Fibroblast of gingiva (primary cell): ENCODE data around the gene DDX46.
"Not testable (repeated sequence)": the region's sequence is repeated elsewhere in the genome, so short reads cannot be mapped to it uniquely, and the experiment has no call there.

ENCODE experiments used
- DNase-seq: peaks from one replicate; pipeline ENCODE4 v3.0.0-alpha.2; 2011; ENCODE audit warnings: low read depth

DDX46 gene, protein sequence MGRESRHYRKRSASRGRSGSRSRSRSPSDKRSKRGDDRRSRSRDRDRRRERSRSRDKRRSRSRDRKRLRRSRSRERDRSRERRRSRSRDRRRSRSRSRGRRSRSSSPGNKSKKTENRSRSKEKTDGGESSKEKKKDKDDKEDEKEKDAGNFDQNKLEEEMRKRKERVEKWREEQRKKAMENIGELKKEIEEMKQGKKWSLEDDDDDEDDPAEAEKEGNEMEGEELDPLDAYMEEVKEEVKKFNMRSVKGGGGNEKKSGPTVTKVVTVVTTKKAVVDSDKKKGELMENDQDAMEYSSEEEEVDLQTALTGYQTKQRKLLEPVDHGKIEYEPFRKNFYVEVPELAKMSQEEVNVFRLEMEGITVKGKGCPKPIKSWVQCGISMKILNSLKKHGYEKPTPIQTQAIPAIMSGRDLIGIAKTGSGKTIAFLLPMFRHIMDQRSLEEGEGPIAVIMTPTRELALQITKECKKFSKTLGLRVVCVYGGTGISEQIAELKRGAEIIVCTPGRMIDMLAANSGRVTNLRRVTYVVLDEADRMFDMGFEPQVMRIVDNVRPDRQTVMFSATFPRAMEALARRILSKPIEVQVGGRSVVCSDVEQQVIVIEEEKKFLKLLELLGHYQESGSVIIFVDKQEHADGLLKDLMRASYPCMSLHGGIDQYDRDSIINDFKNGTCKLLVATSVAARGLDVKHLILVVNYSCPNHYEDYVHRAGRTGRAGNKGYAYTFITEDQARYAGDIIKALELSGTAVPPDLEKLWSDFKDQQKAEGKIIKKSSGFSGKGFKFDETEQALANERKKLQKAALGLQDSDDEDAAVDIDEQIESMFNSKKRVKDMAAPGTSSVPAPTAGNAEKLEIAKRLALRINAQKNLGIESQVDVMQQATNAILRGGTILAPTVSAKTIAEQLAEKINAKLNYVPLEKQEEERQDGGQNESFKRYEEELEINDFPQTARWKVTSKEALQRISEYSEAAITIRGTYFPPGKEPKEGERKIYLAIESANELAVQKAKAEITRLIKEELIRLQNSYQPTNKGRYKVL

DNA sequence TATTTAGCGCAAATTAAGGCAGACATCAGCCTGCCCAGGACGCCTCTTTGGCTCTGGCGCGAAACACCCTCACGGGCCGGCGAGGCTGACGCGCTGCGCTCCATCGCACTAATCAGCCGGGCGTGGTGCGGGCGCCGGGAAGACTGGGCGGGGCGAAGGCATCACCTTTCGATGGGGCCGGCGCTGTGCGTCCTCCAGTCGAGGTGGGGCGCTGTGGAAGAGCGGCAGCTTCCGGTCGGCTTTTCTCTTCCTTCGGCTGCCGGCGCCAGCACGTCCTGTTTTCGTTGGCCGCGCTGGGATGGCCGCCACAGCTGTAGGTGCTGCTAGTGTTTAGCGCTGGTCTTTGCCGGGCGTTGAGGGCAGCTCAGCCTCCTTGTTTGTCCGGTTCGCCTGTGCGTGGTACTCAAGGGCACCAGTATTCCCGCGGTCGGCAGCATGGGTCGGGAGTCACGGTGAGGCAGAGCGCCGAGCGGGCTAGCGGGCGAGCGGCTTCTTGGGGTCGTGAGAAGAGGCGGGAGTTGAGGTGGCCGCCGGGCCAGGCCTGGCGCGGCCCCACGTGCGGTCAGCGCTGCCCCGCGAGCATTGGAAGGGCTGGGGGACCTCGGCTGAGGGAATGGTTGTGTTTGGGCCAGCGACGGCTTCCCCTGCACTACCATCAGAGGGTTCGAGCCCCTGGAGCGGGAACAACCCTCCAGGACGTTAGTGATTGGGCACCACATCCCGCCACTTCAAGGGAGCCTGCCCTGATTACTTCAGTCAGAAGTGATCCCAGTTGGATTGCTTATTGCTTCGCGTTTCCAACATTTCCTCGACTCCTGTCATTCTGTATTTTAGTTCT, at the start of gene DDX46:
TSS of gene DDX46 (plus strand) at position 276 of the 838 bp plus-strand sequence. CDS start at position 436, 160 bp downstream.
- peak; percentile 89 for DNase-seq

DNA sequence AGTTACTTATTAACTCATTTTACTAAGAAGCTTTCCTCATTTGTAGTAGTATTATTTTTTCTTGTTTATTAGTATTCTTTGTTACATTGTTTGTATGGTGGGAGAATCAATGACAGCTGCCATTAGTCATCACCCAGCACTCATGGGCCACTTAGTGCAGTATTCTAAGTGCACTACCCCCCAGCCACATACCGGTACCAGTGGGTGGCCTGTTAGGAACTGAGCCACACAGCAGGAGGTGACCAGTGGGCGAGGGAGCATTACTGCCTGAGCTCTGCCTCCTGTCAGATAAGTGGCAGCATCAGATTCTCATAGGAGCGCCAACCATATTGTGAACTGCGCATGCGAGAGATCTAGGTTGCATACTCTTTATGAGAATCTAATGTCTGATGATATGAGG, 44.5 kb upstream of the DDX46 start:
- no peak for DNase-seq

DNA sequence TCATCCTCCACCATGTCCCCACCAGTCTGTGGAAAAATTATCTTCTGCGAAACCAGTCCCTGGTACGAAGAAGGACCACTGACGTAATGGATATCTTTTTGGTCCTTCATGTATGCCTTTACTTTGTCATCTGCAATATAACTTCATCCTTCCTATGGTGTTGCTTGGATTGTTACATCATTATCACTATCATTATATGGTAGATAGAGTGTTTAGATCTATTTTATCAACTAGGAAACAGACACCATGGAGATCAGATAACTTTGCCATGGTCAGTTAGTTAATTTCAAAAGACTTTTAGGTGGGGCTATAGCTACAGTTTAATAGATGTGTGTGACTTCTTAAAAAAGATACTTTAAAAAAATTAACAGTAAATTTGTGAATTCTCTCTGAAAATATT, 44.0 kb upstream of the DDX46 start:
- DNase-seq: no peak

DNA sequence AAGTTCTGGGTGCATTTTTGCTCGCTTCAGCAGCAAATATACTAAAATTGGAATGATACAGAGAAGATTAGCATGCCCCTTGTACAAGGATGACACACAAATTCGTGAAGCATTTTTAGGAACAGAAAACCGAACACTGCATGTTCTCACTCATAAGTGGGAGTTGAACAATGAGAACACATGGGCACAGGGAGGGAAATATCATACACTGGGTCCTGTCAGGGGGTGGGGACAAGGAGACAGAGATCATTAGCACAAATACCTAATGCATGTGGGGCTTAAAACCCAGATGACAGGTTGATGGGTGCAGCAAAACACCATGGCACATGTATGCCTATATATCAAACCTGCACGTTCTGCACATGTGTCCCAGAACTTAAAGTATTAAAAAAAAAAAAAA, 43.1 kb upstream of the DDX46 start:
- not testable (repeated sequence) for DNase-seq

DNA sequence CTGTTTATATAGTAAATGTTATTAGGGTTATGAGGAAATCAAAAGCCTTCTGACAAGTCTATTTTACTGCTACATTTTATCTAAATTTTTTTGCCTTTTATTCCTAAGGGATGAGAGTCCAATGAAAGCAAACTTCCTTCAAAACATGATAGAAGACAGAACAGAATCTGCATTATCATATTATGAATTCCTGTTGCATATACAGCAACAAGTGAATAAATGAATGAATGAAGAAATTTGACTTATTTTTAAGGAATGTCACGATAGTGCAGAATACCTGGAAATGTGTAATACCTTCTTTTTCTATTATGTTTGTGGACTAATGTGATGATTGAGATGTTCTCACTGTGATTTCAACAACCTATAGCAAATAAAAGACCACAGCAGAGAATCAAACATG, 33.7 kb upstream of the DDX46 start:
- DNase-seq: no peak

DNA sequence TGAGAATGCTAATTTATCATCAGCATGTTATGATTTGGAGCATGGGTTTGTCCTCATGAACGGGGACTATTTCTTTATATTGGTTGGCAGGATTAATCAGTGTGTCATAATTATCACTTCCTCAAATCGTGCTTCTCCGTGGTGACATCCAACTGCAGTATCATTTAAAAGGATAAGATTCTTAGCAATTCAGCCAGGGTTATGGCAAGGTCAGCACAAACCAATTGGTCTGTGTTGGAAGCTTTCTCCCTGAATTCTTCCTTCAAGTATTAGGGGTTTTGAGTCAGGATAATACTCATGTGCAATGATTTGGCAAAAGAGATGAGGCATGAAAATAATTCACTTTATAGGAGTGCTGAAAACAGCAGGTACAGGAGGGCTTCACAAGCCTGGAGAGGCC, 25.8 kb upstream of the DDX46 start:
- no peak for DNase-seq

DNA sequence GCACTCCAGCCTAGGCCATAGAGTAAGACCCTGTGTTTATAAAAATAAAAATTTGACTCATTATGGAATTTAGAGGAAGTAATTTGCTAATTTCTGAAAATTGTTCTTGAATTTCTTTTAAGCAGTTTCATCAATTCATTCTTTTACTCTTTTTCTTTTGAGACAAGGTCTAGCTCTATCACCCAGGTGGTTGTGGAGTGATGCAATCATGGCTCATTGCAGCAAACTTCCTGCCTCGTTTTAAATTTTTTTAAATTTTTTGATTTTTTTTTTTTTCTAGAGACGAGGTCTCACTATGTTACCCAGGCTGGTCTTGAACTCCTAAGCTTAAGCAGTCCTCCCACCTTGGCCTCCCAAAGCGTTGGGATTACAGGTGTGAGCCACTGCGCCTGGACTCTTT, 23.3 kb upstream of the DDX46 start:
- no peak for DNase-seq

DNA sequence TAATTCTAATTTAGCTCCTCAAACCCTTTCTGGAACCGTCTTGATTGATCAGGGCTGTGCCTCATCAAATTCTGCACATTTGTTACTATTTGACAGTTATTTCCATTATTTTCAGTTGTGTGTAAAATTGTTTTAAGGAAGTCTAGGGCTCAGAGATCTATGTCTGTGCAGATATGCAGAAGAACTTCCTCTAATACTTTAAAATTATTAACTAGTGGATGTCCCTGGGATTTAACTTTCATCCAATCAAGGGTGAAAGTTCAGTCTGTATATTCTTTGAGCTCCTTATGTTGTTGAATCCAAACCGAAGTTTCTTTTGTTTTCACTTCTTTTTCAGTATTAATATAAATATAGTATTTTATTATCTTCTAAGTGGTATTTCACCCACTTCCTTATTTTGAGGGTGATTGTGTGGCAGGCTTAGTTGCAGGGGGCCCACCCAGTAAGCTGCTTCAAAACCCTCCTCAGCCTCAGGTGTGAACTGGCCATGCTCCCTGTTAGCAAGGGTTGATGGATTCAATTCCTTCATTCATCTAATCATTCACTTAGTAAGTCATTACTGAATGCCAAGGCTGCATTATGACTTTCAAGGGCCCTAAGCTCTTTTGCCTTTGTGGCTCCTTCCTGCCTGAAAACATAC, 22.3 kb upstream of the DDX46 start:
- DNase-seq: no peak

DNA sequence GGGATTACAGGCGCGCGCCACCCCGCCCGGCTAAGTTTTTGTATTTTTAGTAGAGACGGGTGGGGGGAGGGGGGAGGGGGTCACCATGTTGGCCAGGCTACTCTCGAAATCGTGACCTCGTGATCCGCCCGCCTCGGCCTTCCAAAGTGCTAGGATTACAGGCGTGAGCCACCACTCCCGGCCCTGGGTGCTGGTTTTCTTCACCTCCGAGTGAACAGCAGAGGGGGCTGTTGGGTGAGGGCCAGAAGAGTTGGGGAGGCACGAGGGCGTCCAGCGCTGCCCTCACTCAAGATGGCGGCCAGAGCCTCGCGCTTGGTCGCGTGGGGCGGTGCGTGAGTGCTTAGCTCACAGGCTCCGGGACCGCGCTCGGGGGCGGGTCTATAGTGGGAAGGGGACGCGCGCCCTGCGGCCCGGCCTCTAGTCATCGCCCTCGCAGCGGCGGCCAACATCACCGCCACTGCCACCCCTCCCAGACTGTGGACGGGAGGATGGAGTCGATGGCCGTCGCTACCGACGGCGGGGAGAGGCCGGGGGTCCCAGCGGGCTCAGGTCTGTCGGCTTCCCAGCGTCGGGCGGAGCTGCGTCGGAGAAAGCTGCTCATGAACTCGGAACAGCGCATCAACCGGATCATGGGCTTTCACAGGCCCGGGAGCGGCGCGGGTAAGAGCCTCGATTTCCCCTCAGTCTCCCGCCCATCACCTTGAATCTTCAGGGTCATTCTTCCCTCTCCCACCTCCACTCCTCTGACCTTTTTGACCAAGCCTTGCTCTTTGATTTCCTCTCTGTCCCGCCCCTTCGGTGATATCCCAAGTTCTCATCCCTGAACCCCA, 20.2 kb upstream of the DDX46 start, which contains the start of gene CAMLG:
TSS of gene CAMLG (plus strand) at position 416 of the 830 bp plus-strand sequence. CDS start at position 489, 73 bp downstream.
- peak; percentile 97 for DNase-seq

DNA sequence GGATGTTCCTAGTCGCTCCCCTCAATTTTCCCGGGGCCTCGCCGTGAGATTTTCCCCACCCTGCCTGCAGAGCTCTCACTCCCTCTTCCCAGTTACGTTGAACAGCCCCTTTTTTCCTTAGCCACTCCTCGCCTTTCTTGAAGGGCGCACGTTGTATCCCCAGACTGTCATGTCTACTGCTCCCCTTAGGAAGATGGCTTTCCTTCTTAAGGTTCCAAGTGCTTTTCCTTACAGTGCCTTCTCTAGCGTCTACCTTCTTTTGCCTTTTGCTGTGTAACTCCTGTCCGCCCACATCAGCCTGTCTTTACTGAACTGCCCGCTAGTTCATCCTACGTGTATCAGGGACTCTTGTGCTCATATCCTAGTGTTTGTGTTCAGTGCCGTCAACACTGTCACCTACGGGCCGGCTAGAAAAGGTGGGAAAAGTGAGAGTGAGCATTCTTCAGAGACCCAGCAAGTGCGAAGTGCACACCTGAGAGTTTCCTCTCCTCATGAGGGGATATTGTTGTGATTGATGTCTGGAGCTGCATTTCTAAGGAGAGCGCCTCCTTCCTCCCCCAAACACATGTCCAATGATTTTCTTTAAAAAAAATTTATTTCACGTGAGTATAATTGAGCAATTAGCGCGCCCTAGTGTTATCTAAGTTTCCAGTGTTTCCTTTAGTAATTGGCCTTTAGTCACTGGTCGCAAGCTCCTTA, 19.5 kb upstream of the DDX46 start:
- DNase-seq: peak; percentile 24

DNA sequence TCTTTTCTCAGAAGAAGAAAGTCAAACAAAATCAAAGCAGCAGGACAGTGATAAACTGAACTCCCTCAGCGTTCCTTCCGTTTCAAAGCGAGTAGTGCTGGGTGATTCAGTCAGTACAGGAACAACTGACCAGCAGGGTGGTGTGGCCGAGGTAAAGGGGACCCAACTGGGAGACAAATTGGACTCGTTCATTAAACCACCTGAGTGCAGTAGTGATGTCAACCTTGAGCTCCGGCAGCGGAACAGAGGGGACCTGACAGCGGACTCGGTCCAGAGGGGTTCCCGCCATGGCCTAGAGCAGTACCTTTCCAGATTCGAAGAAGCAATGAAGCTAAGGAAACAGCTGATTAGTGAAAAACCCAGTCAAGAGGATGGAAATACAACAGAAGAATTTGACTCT, 17.5 kb upstream of the DDX46 start:
- DNase-seq: no peak

DNA sequence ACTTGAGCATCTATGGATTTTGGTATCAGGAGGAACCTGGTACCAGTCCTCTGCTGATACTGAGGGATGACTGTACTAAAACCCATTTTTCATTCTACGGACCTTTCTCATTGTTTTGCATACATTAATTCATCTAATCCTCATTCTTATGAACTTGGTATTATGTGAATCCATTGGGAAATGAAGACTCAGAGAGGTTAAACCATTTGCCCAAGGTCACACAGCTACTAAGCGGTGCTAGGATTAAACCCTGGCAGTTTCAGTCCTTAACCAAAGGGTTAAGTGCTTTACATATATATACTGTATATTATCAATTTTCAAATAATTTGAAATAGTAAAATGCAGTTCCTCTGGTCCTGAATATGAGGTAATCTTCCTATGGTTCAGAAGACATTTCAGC, 16.4 kb upstream of the DDX46 start:
- no peak for DNase-seq

DNA sequence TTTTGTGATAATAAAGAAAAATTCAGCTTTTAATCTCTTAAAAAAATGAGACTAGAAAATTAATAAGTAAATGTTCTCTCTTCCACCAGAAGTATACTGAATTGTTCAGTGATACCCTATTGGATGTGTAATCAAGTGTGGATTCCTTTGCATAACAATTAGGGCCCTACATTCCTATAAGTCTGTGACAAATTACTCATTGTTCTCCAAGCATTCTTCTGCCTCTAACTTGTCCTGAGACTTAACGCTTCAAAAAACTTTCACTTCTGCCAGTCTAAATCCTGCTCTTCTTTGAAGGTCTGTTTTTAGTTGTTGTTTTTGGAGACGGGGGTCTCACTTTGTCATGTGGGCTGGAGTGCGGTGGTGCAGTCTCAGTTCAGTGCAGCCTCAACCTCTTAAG, 9.2 kb upstream of the DDX46 start:
- no peak for DNase-seq

DNA sequence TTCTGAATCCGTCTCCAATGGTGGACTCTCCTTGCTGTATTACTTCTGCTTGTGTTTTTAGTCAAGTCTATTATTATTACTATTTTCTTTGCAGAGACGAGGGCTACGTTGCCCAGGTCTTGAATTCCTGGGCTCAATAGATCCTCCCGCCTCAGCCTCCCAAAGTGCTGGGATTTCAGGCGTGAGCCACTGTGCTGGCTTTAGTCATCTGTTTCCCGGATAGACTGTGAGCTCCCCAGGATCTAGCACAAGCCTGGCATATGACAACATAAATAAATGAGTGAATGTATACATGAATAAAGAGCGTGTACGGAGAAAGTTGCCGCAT, 439 bp upstream of the DDX46 start:
- no peak for DNase-seq

DNA sequence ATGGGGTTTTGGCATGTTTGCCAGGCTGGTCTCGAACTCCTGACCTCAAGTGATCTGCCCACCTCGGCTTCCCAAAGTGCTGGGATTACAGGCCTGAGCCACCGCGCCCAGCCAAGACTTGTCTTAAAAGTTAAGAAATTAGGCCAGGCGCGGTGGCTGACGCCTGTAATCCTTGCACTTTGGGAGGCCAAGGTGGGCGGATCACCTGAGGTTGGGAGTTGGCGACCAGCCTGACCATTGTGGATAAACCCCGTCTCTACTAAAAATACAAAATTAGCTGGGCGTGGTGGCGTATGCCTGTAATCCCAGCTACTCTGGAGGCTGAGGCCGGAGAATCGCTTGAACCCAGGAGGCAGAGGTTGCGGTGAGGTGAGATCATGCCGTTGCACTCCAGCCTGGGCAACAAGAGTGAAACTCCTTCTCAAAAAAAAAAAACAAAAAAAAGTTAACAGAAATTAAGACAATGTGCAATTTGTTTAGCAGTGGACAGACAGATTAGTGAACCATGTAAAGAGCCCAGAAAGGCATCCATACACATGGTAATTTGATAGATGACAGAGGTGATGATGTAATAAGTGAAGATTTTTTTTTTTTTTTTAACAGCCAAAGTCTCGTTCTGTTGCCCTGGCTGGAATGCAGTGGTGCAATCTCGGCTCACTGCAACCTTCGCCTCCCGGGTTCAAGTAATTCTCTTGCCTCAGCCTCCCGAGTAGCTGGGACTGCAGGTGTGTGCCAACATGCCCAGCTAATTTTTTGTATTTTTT, 9.1 kb downstream of the DDX46 start:
- DNase-seq: peak; percentile 15

DNA sequence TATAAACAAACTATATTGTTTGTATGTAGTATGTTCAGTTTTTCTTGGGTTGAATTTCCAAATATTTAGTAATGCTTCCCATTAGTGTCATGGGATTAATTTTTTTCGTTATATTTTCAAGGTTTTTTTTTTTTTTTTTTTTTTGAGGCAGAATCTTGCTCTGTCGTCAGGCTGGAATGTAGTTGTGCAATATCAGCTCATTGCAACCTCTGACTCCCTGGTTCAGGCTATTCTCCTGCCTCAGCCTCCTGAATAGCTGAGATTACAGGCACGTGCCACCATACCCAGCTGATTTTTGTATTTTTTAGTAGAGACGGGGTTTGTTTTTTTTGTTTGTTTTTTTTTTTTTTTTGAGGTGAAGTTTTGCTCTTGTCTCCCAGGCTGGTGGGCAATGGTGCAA, 10.6 kb downstream of the DDX46 start:
- peak; percentile 52 for DNase-seq

DNA sequence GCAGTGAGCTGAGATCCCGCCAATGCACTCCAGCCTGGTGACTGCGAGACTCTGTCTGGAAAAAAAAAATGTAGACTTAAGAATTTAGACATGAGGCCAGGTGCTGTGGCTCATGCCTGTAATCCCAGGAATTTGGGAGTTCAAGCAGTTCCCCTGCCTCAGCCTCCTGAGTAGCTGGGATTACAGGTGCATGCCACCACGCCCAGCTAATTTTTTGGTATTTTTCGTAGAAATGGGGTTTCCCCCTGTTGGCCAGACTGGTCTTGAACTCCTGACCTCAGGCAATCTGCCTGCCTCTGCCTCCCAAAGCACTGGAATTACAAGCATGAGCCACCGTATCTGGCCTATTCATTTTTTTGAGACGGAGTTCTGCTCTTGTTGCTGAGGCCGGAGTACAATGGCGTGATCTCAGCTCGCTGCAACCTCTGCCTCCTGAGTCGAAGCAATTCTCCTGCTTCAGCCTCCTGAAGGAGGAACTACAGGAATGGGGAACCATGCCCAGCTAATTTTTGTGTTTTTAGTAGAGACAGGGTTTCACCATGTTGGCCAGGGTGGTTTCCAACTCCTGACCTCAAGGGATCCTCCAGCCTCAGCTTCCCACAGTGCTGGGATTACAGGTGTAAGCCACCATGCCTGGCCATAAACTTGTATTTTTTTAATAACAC, 14.0 kb downstream of the DDX46 start:
- no peak for DNase-seq

DNA sequence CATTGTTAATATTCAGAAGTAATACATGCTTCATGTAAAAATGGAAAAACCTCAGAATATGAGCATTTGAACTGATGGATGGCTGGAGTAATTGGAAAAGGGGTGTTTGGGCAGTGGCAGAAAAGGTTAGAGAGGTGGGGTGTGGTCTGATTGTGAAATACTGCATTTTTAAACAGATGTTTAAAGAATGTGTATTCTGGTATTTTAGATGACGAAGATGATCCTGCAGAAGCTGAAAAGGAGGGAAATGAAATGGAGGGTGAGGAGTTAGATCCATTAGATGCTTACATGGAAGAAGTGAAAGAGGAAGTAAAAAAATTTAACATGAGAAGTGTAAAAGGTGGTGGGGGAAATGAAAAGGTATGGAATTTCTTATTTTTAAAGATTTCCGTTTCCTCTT, 18.8 kb downstream of the DDX46 start:
- DNase-seq: no peak
